ENCODE measurements around the gene NOC4L.

NOC4L gene

GRCh38 chr12:132156573-132157325 lies 12.5 kb downstream of the NOC4L start:
- FAIRE-seq, result no peak

DNA sequence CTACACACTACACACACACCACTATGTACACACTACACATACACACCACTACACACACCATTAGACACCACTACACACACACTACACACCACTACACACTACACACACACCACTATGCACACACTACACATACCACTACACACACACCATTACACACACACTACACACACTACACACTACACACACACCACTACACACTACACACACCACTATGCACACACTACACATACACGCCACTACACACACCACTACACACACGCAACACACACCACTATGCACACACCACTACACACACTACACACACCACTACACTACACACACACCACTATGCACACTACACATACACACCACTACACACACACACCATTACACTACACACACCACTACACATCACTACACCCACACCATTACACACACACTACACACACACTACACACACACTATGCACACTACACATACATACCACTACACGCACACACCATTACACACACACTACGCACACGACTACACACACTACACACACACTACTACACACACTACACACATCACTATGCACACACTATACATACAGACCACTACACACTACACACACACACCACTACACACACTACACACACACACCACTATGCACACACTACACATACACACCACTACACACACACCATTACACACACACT lies 13.6 kb downstream of the NOC4L start:
- no peak for FAIRE-seq

GRCh38 chr12:132158677-132159554 lies 14.7 kb downstream of the NOC4L start:
- FAIRE-seq, result no peak

DNA sequence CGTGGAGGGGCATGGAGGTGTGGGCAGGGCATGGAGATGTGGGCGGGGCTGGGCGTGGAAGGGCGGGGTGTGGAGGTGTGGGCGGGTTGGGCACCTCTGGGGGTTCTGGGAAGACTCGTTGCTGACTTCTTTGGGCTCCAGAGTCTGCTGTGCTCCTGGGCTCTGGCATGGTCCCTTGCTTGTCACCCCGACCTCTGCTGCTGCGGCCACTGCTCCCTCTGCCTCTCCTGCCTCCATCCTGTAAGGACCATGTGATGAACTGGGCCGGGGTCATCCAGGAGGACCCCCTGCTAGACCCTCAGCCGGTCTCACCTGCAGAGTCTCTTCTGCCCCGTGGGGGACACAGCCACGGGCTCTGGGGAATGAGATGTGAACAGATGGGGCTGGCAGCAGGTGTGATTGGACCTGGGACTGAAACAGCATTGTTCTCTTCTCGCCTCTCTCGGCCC lies 15.3 kb downstream of the NOC4L start:
- no peak for FAIRE-seq

DNA sequence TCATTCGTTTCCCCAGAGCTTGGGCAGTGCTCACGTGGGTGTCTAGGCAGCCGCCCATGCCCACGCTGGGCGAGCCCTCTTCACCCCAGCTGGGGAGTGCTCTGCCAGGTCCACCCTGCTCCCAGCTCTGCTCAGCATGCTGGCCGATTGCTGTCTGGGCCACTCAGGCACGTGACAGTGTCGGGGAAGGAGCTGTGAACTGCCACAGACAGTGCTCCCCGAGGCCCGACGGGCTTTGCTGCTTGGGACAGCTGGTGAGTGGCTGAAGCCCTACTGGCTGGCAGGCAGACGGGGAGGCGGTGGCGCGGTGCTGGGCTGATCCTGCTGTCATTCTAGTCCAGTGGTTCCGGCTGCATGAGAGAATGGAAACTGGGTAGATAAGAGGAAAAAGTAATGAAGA lies 15.8 kb downstream of the NOC4L start:
- FAIRE-seq, result no peak

DNA sequence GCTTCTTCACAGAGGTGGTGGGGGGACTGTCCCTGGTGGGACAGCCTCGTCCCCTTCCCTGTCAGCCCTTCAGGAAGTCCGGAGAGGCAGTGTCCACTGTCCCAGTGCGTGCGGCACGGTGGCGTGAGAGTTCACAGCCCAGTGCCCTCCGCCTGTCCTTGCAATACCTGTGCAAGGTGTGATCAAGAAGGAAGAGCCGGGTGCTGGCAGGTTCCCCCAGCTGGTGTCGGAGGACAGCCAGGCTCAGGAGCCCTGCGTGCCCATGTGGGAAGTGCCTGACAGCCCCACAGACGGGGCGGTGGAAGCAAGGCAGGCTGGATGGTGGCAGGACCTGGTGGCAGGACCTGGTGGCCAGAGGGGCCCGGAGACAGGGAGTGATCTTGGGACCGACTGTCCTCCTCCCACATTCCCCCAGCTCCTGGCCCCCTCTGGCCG lies 16.4 kb downstream of the NOC4L start:
- no peak for FAIRE-seq

DNA sequence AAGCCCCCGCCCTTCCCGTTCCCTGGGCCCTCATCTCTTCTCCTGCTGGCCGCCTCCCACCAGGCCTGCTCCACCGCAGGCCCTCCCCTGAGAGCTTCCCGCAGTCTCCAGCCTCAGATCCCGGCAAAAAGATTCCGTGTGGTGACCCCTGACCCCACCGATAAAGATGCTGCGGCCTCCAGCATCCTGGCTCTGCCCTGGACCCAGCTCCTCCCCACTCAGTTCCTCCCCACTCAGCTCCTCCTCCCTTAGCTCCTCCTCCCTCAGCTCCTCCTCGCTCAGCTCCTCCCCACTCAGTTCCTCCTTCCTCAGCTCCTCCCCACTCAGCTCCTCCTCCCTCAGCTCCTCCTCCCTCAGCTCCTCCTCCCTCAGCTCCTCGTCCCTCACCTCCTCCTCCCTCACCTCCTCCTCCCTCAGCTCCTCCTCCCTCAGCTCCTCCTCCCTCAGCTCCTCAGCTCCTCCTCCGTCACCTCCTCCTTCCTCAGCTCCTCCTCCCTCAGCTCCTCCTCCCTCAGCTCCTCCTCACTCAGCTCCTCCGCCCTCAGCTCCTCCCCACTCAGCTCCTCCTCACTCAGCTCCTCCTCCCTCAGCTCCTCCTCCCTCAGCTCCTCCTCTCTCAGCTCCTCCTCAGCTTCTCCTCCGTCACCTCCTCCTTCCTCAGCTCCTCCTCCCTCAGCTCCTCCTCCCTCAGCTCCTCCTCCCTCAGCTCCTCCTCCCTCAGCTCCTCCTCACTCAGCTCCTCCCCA lies 17.0 kb downstream of the NOC4L start:
- no peak for FAIRE-seq

- FAIRE-seq, result no peak
These were observed 17.7 kb downstream of the NOC4L start for GRCh38 chr12:132161796-132162507.

DNA sequence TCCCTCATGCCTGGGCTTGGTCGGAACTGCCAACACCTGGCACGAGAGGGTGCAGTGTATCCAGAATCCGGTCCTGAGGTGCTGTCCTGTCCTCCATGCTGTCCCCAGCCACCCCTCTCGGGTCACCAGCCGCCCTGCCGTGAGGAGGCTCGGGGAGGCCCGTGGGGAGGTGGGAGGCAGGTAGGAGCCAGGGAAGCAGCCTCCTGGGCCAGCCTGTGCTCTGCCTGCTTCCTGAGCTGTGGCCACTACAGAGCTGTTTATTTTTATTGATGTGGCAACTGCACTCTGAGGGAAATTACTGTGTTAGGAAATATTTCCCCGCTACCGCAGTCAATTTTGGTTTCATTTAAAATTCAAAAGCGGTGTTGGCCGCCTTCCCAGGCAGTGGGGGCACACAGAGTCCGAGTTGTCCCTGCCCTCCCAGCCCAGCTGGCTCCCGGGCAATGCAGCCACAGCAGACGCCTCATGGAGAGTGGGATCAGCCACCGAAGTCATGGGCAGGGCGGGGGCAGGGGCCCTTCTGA lies 18.3 kb downstream of the NOC4L start:
- FAIRE-seq, result no peak

DNA sequence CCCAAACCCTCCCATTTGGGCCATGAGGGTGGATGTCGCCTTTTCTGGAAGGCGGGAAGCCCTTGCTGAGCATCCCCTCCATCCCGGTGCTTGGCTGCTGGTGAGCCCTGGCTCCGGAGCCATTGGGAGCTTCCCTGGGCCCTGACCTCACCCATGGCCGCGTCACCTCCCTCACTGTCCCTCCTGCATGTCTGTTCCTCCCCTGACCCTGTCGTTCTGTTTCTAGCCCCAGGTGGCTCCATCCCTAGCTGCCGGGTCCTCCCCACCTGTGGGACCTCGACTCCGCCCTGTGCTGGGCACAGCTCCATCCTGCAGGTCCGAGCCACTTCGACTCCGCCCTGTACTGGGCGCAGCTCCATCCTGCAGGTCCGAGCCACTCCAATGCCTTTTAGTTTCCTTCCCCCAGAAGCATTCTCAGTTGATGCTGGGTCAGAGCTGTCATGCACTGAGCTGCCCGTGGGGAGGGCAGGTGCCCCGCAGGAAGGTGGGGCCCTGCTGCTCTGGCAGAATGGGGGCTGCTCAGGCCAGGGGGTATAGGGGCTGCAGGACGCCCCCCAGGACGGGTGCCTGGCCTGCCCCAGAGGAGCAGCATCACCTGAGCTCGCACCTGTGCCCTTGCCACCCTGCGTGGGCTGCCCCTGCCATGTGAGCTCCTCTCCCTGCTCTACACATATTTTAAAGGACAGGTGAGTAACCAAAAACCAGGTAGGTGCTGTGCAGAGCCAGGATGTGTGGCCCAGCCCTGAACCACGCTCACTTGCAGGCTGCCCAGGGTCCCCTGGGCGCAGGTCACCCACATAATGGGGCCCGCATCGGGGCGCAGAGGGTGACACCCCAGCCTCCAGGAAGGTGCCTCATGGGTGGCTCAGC lies 19.0 kb downstream of the NOC4L start:
- no peak for FAIRE-seq

DNA sequence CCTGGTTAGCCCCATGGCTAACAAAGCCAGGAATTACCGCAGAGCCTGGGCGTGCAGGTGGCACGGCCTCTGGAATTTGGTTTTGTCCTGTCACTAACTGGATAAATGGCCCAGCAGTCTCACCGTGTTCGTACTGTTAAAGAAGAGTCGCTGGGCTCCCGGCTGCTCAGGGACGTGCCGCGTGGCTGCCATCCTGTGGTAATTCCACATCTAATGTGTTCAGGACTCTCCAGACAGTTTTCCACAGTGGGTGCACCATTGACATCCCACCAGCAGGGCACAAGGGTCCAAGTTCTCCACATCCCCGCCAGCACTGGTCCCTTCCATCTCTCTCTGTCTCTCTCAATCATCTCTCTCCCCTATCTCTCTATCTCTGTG lies 19.6 kb downstream of the NOC4L start:
- no peak for FAIRE-seq

- no peak for FAIRE-seq
These were observed 20.2 kb downstream of the NOC4L start for GRCh38 chr12:132164426-132164825.

DNA sequence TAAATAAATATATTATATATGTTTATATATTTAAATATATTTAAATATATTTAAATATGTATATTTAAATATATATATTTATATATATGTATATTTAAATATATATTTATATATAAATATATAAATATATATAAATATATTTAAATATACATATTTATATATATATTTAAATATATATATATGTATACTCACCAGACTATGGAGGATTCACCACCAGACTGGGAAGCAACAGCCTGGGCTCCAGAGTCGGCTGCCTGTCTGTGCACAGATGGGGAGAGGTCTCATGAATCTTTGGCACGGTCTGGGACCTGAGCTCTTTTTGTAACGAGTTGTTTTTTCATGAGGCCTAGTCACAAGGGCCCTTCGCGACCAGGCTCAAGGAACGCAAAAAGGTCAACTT lies 21.3 kb downstream of the NOC4L start:
- no peak for FAIRE-seq

GRCh38 chr12:132166093-132166492 lies 21.8 kb downstream of the NOC4L start:
- no peak for FAIRE-seq

DNA sequence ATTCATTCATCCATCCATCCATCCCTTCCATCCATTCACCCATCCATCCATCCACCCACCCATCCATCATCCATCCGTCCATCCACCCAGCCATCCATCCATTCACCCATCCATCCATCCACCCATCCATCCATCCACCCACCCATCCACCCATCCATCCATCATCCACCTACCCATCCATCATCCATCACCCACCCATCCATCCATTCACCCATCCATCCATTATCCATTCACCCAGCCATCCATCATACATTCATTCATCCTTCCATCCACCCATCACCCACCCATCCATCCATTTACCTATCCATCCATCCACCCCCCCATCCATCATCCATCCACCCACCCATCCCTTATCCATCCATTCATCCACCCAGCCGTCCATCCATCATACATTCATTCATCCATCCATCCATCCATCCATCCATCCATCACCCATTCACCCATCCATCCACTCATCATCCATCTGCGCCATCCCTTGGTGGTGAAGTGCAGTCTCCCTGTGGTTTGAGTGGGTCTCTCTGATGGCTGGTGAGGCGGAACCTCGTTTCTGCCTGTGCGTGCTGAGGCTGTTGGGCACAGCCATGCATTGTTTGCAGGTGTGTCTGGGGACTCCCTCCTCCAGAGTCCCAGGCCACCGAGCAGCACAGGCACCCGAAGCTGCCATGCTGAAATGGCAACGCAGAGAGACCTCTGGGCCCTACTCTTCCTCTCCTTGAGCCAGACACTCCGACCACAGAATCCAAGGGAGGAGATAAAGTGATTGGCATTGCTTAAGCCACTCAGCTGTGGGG lies 22.7 kb downstream of the NOC4L start:
- no peak for FAIRE-seq

- no peak for FAIRE-seq
These were observed 23.5 kb downstream of the NOC4L start for GRCh38 chr12:132167611-132168310.

GRCh38 chr12:132168311-132169031 lies 24.2 kb downstream of the NOC4L start:
- no peak for FAIRE-seq

DNA sequence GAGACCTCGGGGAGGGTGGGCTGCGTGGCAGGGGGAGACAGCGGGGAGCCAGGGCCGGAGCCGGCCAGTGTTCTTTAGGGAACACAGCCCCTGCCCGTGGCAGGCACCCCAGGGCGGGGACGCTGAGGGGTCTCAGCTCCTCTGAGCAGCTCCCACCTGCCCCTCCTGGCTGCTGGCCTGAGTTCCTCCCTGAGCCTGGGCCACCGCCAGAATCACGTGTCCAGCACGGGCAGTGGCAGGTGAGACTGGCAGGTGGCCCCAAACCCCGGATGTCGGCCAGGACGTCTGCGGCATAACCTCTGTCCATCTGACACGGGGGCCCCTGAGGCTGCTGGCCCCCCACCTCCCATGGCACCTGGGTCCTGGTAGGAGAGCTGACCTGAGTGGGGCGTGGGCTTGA lies 25.1 kb downstream of the NOC4L start:
- no peak for FAIRE-seq

Data from endometrium (tissue), 2 donors.